IPS-18c (cell line): ENCODE measurements around the gene COL9A3.

ENCODE experiments used
- H3K4me3 ChIP-seq: 2 replicates; pipeline ENCODE4 v1.7.0; 2013; ENCODE audit warnings: low read depth, mild to moderate bottlenecking, low read length, moderate library complexity; ENCODE audit not compliant: insufficient read depth
- H3K9me3 ChIP-seq: one replicate; pipeline ENCODE4 v1.6.1; 2013; ENCODE audit warnings: mild to moderate bottlenecking, low read length, moderate library complexity; ENCODE audit not compliant: control insufficient read depth, insufficient read depth

Gene COL9A3

GRCh38 chr20:62776692-62777527, 39.9 kb upstream of the COL9A3 start:
- peak overlapping the region; percentile 21; the same call in 1 of the 2 replicates for H3K4me3 ChIP-seq
- H3K9me3 ChIP-seq: no peaks in the 10 kb centered on the region

GRCh38 chr20:62777528-62777830, 39.4 kb upstream of the COL9A3 start:
- H3K4me3 ChIP-seq: no peak overlapping the region
- H3K9me3 ChIP-seq: no peaks in the 10 kb centered on the region

- no peak overlapping the region for H3K4me3 ChIP-seq
- no peaks in the 10 kb centered on the region for H3K9me3 ChIP-seq
Measured at GRCh38 chr20:62778058-62778457, 38.8 kb upstream of the COL9A3 start.

- Histone ChIP-seq H3K9me3 (no peaks in the 10 kb centered on the region), H3K4me3 (no peak overlapping the region)
Measured at GRCh38 chr20:62778601-62779416, 38.0 kb upstream of the COL9A3 start.

- Histone ChIP-seq H3K4me3 (no peak overlapping the region), H3K9me3 (no peaks in the 10 kb centered on the region)
Measured at GRCh38 chr20:62779417-62779685, 37.5 kb upstream of the COL9A3 start.

- H3K9me3 ChIP-seq: no peaks in the 10 kb centered on the region
- no peak overlapping the region for H3K4me3 ChIP-seq
Measured at GRCh38 chr20:62780204-62780603, 36.6 kb upstream of the COL9A3 start.

GRCh38 chr20:62780696-62781095, 36.2 kb upstream of the COL9A3 start:
- Histone ChIP-seq H3K9me3 (no peaks in the 10 kb centered on the region), H3K4me3 (no peak overlapping the region)

GRCh38 chr20:62782149-62782892, 34.5 kb upstream of the COL9A3 start:
- Histone ChIP-seq H3K4me3 (no peak overlapping the region), H3K9me3 (no peaks in the 10 kb centered on the region)

- no peaks in the 10 kb centered on the region for H3K9me3 ChIP-seq
- H3K4me3 ChIP-seq: no peak overlapping the region
Measured at GRCh38 chr20:62782893-62783278, 34.0 kb upstream of the COL9A3 start.

GRCh38 chr20:62784497-62784896, 32.4 kb upstream of the COL9A3 start:
- Histone ChIP-seq H3K9me3 (no peaks in the 10 kb centered on the region), H3K4me3 (no peak overlapping the region)

GRCh38 chr20:62785393-62785792, 31.5 kb upstream of the COL9A3 start:
- no peak overlapping the region for H3K4me3 ChIP-seq
- no peaks in the 10 kb centered on the region for H3K9me3 ChIP-seq

GRCh38 chr20:62786157-62786556, 30.7 kb upstream of the COL9A3 start:
- H3K4me3 ChIP-seq: no peak overlapping the region

GRCh38 chr20:62787321-62787720, 29.5 kb upstream of the COL9A3 start:
- no peaks in the 10 kb centered on the region for H3K9me3 ChIP-seq
- no peak overlapping the region for H3K4me3 ChIP-seq

More at GRCh38 chr20:62786157-62786556, 30.7 kb upstream of the COL9A3 start:
- no peaks in the 10 kb centered on the region for H3K9me3 ChIP-seq

GRCh38 chr20:62787866-62788265, 29.0 kb upstream of the COL9A3 start:
- H3K9me3 ChIP-seq: no peaks in the 10 kb centered on the region
- no peak overlapping the region for H3K4me3 ChIP-seq

- Histone ChIP-seq H3K9me3 (no peaks in the 10 kb centered on the region), H3K4me3 (no peak overlapping the region)
Measured at GRCh38 chr20:62788607-62789006, 28.2 kb upstream of the COL9A3 start.

- H3K4me3 ChIP-seq: no peak overlapping the region
Measured at GRCh38 chr20:62790075-62790474, 26.8 kb upstream of the COL9A3 start.

GRCh38 chr20:62791301-62792181, 25.3 kb upstream of the COL9A3 start:
- Histone ChIP-seq H3K4me3 (no peak overlapping the region; the same call in 1 of the 2 replicates), H3K9me3 (no peaks in the 10 kb centered on the region)

More at GRCh38 chr20:62790075-62790474, 26.8 kb upstream of the COL9A3 start:
- no peaks in the 10 kb centered on the region for H3K9me3 ChIP-seq
